ENCODE measurements around the gene PHF21B. TPM values are rescaled to one million over a fixed set of nuclear protein-coding genes. Genes with fewer than 3 reads are reported as not detected.

Gene PHF21B
- total RNA-seq, 1 experiment from 2014 or later, result not detected

- peaks cover 49% of the 10 kb centered on the region for H3K27me3 Mint-ChIP-seq (ENCODE audit: unreplicated experiment)
- no peak for DNase-seq
- no peak overlapping the region for H3K4me3 Mint-ChIP-seq (ENCODE audit: low read depth, unreplicated experiment)
- no peak for TF ChIP-seq CTCF (IDR thresholded peaks at IDR 0.05; ENCODE audit: unreplicated experiment)
- intact Hi-C loops (cut with micrococcal nuclease; ENCODE audit: unreplicated experiment), result no loop called here
- no peaks in the 10 kb centered on the region for H3K4me1 Mint-ChIP-seq (ENCODE audit: low read depth, unreplicated experiment)
- H3K27ac Mint-ChIP-seq (ENCODE audit: unreplicated experiment), result no peak overlapping the region
- H3K36me3 Mint-ChIP-seq (ENCODE audit: insufficient read depth, unreplicated experiment), result peaks cover 8% of the 10 kb centered on the region
- peaks cover 6% of the 10 kb centered on the region for H3K9me3 Mint-ChIP-seq (ENCODE audit: low read depth, unreplicated experiment)
- BruUV-seq (replicated peaks), result no TSS peak
- CTCF ChIA-PET, result no interaction called here
Measured at GRCh38 chr22:44876921-44877320, 132.9 kb downstream of the PHF21B start.

DNA sequence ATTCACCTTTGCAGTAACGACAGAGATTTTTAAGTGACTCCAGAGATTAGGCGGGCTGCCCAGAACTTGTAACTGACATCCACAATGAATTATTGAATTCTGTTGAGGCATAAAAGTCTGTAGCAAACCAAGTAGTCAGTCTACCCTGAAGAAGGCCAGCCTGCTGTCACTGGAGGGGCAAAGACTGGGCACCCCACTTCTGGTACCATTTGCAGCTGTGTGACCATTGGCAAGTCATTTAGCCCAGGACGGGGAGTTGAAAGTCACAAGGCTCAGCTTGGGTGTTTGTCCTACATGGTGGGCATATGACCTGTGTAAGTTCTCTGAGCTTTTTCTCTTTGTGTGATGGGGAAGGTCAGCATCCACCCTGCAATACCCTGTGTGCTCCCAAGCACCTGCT, 138.0 kb downstream of the PHF21B start:
- H3K36me3 Mint-ChIP-seq (ENCODE audit: insufficient read depth, unreplicated experiment), result peaks cover 7% of the 10 kb centered on the region
- intact Hi-C loops (cut with micrococcal nuclease; ENCODE audit: unreplicated experiment), result no loop called here
- no peak for TF ChIP-seq CTCF (IDR thresholded peaks at IDR 0.05; ENCODE audit: unreplicated experiment)
- H3K27me3 Mint-ChIP-seq (ENCODE audit: unreplicated experiment), result peaks cover 15% of the 10 kb centered on the region
- H3K27ac Mint-ChIP-seq (ENCODE audit: unreplicated experiment), result no peak overlapping the region
- H3K4me1 Mint-ChIP-seq (ENCODE audit: low read depth, unreplicated experiment), result no peaks in the 10 kb centered on the region
- DNase-seq, result no peak
- no peak overlapping the region for H3K4me3 Mint-ChIP-seq (ENCODE audit: low read depth, unreplicated experiment)
- CTCF ChIA-PET, result interaction anchor here (0.7 kb wide), 1 partner anchor 19 kb away, joined by 5 read pairs; no protein-coding TSS in a partner anchor
- peaks cover 6% of the 10 kb centered on the region for H3K9me3 Mint-ChIP-seq (ENCODE audit: low read depth, unreplicated experiment)
- BruUV-seq (replicated peaks), result no TSS peak

- H3K36me3 Mint-ChIP-seq (ENCODE audit: insufficient read depth, unreplicated experiment), result peaks cover 15% of the 10 kb centered on the region
- BruUV-seq (replicated peaks), result no TSS peak
- no peak overlapping the region for H3K4me3 Mint-ChIP-seq (ENCODE audit: low read depth, unreplicated experiment)
- intact Hi-C loops (cut with micrococcal nuclease; ENCODE audit: unreplicated experiment), result no loop called here
- CTCF ChIA-PET, result no interaction called here
- peaks cover 15% of the 10 kb centered on the region for H3K27me3 Mint-ChIP-seq (ENCODE audit: unreplicated experiment)
- peak; percentile 31 for DNase-seq
- H3K27ac Mint-ChIP-seq (ENCODE audit: unreplicated experiment), result peak overlapping the region; percentile 38
- H3K9me3 Mint-ChIP-seq (ENCODE audit: low read depth, unreplicated experiment), result peaks cover 3% of the 10 kb centered on the region
- TF ChIP-seq CTCF (IDR thresholded peaks at IDR 0.05; ENCODE audit: unreplicated experiment), result no peak
- no peaks in the 10 kb centered on the region for H3K4me1 Mint-ChIP-seq (ENCODE audit: low read depth, unreplicated experiment)
Measured at GRCh38 chr22:44870021-44870420, 139.8 kb downstream of the PHF21B start.

DNA sequence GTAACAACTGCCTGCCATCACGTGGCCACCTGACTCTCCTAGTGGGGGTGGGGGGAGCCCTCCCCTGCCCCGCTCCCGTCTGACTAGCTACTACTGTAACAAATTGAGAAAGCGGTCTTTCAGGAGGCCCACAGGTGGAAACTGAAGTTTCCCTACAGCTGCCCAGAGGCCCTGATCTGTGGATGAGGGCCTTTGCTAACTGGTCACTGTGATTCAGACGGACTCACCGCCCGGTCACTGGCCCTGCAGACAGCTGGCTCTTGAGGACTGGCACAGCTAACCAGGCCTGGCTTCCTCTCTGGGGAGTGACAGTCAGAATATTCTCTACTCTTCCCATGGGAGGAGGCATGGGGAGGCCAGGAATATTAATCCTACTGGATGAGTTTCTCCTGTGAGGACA, 140.6 kb downstream of the PHF21B start:
- H3K4me3 Mint-ChIP-seq (ENCODE audit: low read depth, unreplicated experiment), result no peak overlapping the region
- H3K36me3 Mint-ChIP-seq (ENCODE audit: insufficient read depth, unreplicated experiment), result peaks cover 24% of the 10 kb centered on the region
- H3K9me3 Mint-ChIP-seq (ENCODE audit: low read depth, unreplicated experiment), result peaks cover 3% of the 10 kb centered on the region
- peaks cover 5% of the 10 kb centered on the region for H3K4me1 Mint-ChIP-seq (ENCODE audit: low read depth, unreplicated experiment)
- CTCF ChIA-PET, result no interaction called here
- H3K27me3 Mint-ChIP-seq (ENCODE audit: unreplicated experiment), result peaks cover 15% of the 10 kb centered on the region
- intact Hi-C loops (cut with micrococcal nuclease; ENCODE audit: unreplicated experiment), result no loop called here
- DNase-seq, result no peak
- H3K27ac Mint-ChIP-seq (ENCODE audit: unreplicated experiment), result no peak overlapping the region
- BruUV-seq (replicated peaks), result no TSS peak
- TF ChIP-seq CTCF (IDR thresholded peaks at IDR 0.05; ENCODE audit: unreplicated experiment), result no peak

All from Calu3 (cell line).